H1 (cell line): ENCODE measurements around the gene PXN. TPM values are rescaled to one million over a fixed set of nuclear protein-coding genes. Genes with fewer than 3 reads are reported as not detected.

Experiments
- CHD7 ChIP-seq: fragments of 300-600 bp; sonication (generic); IDR thresholded peaks from 2 replicates; pipeline ENCODE4 v1.7.1; 2012; ENCODE audit warnings: low read length, moderate library complexity, mild to moderate bottlenecking, inconsistent platforms; ENCODE audit not compliant: insufficient replicate concordance
- CREB1 ChIP-seq: IDR thresholded peaks from 2 replicates; pipeline ENCODE4 v1.6.1; 2012; ENCODE audit warnings: inconsistent platforms
- GABPA ChIP-seq: IDR thresholded peaks from 2 replicates; pipeline ENCODE4 v1.6.1; 2011; ENCODE audit warnings: mild to moderate bottlenecking, low read length, moderate library complexity, borderline replicate concordance; ENCODE audit not compliant: insufficient read depth
- GTF2F1 ChIP-seq: IDR thresholded peaks from 2 replicates; pipeline ENCODE4 v1.6.1; 2012; ENCODE audit warnings: low read depth, low read length, improper control_type of control experiment, borderline replicate concordance
- polyA plus RNA-seq, 7 experiments: library from polyadenylated mRNA; depleted of rRNA in 3 of 7; stranded (reverse) in 5 of 7; unstranded in 2 of 7; fragments of >200 nt in 5 of 7; fragments of 200-250 nt in 2 of 7; gene quantifications; 1 replicate in 5 of 7; 2 replicates in 1 of 7; 4 replicates in 1 of 7; pipeline versions ENCODE4 v1.2.1 to v1.2.3, GENCODE V29; 2011 to 2013; ENCODE audit warnings: missing spikeins in 2 of 7, mixed read lengths in 2 of 7
- total RNA-seq: library from RNA; stranded (reverse); fragmentation: NEBNext Ultra II Directional; extraction: Animal tissue kit (Norgen Biotek cat#: 25700); gene quantifications from 2 replicates; pipeline ENCODE4 v1.2.1, GENCODE V29; 2021

PXN gene
- total and polyA plus RNA-seq, 2 of the 8 experiments (the other 6 are each of a cell fraction or from before 2014, with no cell fraction given), result 51.0 to 105 TPM

GRCh38 chr12:120292661-120293531 lies 27.4 kb upstream of the PXN start, which contains the start of gene RNU4-1 (continued):
- TF ChIP-seq GABPA (no peak), CREB1 (peak; percentile 37; the same call in 1 of the 2 replicates), CHD7 (peak; percentile 86), GTF2F1 (peak; percentile 100)
